Adrenal gland (tissue), 5 donors: ENCODE results near the gene PLCB1.
A peak's percentile ranks its signal among the peaks of the same experiment; 100 is the strongest.

ENCODE experiments used
- POLR2A ChIP-seq, 2 donors: fragments of 450-650 bp; IDR thresholded peaks; one replicate each; pipeline ENCODE4 v1.6.1; 2017; ENCODE audit warnings: antibody characterized with exemption in 2 of 2, mild to moderate bottlenecking in 2 of 2, moderate library complexity in 1 of 2
- TF ChIP-seq, protein P1 (sequence below), 6 experiments: fragments of 450-650 bp in 4 of 6; fragments of 200-600 bp in 2 of 6; sonication (generic) in 1 of 6; IDR thresholded peaks; 1 replicate in 5 of 6; 2 replicates in 1 of 6; pipeline versions ENCODE4 v1.5.1 to v1.8.0; 2016 to 2021; ENCODE audit warnings: antibody characterized with exemption in 6 of 6, mild to moderate bottlenecking in 2 of 6, moderate library complexity in 1 of 6
- donor health status: DM: no; HTN: no; CAD: no.

DNA sequence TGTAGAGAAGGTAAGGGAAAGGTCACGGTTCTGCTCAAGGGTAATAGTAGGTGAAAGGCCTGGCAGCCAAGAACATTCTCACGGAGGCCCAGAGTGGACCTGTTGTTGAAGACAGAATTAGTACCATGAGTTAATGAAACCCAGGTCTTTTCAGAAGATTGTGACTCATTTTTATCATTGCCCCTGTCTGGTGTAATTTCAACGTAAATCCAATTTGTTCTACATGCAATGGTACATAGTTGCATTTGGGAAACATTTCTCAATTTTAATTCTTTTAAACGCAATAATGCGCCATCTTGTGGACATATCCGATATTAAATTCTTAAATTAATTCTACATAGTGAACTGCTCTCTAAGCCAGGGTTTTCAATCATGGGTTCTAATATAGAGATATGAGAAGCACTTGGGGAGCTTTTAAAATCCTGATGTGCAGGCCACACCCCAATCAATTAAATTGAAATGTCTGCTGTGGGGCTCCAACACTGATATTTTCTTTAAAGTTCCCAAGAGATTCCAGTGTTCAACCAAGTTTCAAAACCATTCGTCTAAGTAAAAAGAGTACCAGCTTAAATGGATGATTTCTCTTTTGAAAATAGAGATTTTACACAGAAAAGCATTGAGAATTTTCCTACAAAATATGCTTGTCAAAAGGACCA is 257.4 kb downstream of the PLCB1 start:
- TF ChIP-seq, protein P1, sequence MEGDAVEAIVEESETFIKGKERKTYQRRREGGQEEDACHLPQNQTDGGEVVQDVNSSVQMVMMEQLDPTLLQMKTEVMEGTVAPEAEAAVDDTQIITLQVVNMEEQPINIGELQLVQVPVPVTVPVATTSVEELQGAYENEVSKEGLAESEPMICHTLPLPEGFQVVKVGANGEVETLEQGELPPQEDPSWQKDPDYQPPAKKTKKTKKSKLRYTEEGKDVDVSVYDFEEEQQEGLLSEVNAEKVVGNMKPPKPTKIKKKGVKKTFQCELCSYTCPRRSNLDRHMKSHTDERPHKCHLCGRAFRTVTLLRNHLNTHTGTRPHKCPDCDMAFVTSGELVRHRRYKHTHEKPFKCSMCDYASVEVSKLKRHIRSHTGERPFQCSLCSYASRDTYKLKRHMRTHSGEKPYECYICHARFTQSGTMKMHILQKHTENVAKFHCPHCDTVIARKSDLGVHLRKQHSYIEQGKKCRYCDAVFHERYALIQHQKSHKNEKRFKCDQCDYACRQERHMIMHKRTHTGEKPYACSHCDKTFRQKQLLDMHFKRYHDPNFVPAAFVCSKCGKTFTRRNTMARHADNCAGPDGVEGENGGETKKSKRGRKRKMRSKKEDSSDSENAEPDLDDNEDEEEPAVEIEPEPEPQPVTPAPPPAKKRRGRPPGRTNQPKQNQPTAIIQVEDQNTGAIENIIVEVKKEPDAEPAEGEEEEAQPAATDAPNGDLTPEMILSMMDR (IDR thresholded peaks at IDR 0.05) = peak; percentile 36 to 68 (median 62)
- TF ChIP-seq POLR2A (IDR thresholded peaks at IDR 0.05) = no peak
